Raji (cell line): ENCODE data around the gene DCAF12.

Experiments
- POLR2A ChIP-seq: IDR thresholded peaks from 2 replicates; pipeline ENCODE4 v1.6.1; 2011; ENCODE audit warnings: low read depth, low read length, control low read depth; ENCODE audit not compliant: insufficient read depth

The DCAF12 gene

DNA sequence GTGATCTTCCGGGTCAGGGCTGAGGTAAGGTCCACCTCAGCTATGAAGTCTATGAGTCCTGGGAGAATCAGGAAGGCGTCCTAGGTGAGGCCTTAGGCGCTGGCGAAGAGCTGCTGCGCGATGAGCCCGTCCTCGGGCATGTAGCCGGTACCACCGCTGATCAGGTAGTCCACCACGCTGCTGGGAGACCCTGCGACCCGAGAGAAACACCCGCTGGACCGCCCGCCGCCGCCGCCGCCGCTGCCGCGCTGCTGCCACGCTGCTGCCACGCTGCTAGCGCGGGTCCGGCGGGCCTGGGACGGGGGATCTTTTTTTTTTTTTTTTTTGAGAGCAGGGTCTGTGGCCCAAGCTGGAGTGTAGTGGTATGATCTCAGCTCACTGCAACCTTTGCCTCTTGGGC is 8.0 kb upstream of the DCAF12 start:
- TF ChIP-seq POLR2A, result no peak

GRCh38 chr9:34133436-34133949 is 7.0 kb upstream of the DCAF12 start:
- TF ChIP-seq POLR2A, result no peak

- TF ChIP-seq POLR2A, result no peak
Measured at GRCh38 chr9:34131571-34131970, 5.1 kb upstream of the DCAF12 start.

- TF ChIP-seq POLR2A, result no peak
Measured at GRCh38 chr9:34127035-34127948, 794 bp upstream of the DCAF12 start.

- no peak for TF ChIP-seq POLR2A
Measured at GRCh38 chr9:34125681-34126206, 754 bp downstream of the DCAF12 start.

GRCh38 chr9:34124926-34125325 is 1.6 kb downstream of the DCAF12 start:
- TF ChIP-seq POLR2A, result no peak

DNA sequence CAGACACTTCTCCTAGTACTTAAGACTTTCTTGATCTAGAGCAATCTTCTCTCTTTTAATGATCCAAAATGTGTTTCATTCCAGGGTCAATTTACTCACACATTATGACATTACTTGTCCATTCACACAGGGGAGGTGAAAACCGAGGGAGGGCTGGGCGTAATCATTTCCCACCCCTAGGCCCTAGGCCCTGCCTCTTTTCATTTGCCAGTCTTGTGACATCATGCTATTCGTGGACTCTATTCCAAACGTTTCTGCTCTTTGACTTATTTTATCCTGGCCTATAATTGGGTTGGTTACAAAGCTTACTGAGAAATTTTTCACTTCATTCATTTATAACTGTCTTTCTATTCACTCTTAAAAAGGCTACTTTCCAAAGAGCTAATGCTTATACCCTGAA is 2.4 kb downstream of the DCAF12 start:
- no peak for TF ChIP-seq POLR2A

- no peak for TF ChIP-seq POLR2A
Measured at GRCh38 chr9:34123682-34124081, 2.8 kb downstream of the DCAF12 start.

- no peak for TF ChIP-seq POLR2A
Measured at GRCh38 chr9:34121996-34122395, 4.5 kb downstream of the DCAF12 start.

DNA sequence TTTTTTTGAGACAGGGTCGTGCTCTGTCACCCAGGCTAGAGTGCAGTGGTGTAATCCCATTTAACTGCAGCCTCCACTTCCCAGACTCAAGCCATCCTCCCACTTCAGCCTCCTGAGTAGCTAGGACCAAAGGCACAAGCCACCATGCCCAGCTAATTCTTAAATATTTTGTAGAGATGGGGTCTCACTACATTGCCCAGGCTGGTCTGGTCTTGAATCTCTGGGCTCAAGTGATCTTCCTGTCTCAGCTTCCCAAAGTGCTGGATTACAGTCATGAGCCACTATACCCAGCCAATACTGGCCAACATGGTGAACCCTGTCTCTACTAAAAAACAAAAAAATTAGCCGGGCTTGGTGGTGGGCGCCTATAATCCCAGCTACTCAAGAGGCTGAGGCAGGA is 6.8 kb downstream of the DCAF12 start:
- TF ChIP-seq POLR2A, result no peak

DNA sequence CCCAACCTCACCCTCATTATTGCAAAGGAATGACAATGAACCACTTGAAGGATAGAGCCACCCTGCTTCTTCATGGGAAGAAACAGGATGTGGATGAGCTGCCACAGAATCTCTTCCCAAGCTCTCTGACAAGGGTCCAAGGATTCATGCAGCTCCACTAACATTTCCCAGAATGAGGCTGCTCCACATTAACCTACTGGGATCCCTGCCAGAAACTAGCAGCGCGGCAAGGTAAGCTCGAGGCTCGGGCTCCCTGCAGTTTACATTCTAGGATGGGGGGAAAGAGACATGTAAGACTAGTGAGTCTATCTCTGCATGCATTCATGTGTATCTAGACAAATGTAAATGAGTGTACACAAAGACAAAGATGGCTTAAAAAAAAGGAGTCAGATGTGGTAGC is 12.1 kb downstream of the DCAF12 start:
- no peak for TF ChIP-seq POLR2A

GRCh38 chr9:34106110-34106509 is 20.4 kb downstream of the DCAF12 start:
- no peak for TF ChIP-seq POLR2A

- no peak for TF ChIP-seq POLR2A
Measured at GRCh38 chr9:34102796-34103195, 23.7 kb downstream of the DCAF12 start.

DNA sequence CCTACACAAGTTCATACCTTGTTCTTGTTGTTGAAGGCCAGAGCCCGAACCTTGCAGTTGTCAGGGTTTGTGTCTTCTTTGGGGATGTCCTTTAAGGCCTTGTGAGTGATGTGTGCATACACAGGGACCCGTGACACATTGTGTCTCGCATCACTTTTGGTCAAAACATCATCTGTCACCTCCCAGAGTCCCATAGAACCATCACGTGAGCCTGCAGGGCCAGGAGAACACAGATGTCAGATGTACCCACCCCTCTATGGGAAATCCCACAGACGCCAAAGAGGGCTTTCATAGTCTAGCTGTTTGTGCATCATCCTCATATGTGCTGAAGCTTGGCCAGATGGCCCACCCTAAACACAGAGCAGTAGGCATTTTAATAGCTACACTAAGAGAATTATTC is 28.2 kb downstream of the DCAF12 start:
- no peak for TF ChIP-seq POLR2A

GRCh38 chr9:34097865-34098264 is 28.6 kb downstream of the DCAF12 start:
- TF ChIP-seq POLR2A, result no peak; the same call in 1 of the 2 replicates

GRCh38 chr9:34096751-34097150 is 29.7 kb downstream of the DCAF12 start:
- TF ChIP-seq POLR2A, result no peak
